ENCODE results near the gene RFX1.

Gene RFX1

GRCh38 chr19:13995017-13995728 is 10.9 kb downstream of the RFX1 start:
- Histone ChIP-seq H3K36me3 (replicated peaks; ENCODE audit: low read depth, low read length) (peaks cover 28% of the 10 kb centered on the region), H3K9ac (ENCODE audit: low read length) (no peak overlapping the region), H3K4me3 (ENCODE audit: low read length) (no peak overlapping the region), H3K27me3 (ENCODE audit: low read depth, low read length) (no peaks in the 10 kb centered on the region), H2AFZ (ENCODE audit: low read depth, low read length) (no peak overlapping the region), H3K27ac (ENCODE audit: low read length) (no peak overlapping the region), H3K9me3 (ENCODE audit: insufficient read depth, low read length) (peaks cover 8% of the 10 kb centered on the region; the same call in 1 of the 2 replicates), H3K4me1 (ENCODE audit: low read length) (no peaks in the 10 kb centered on the region), H4K20me1 (ENCODE audit: insufficient read depth, low read length) (no peaks in the 10 kb centered on the region), H3K79me2 (ENCODE audit: low read length) (0 out of 2 replicates have a peak, but pooled peaks cover 3% of the 10 kb centered on the region), H3K4me2 (ENCODE audit: low read length) (no peak overlapping the region)
- TF ChIP-seq CTCF (IDR thresholded peaks at IDR 0.05; ENCODE audit: low read depth, low read length): no peak

GRCh38 chr19:13993590-13994300 is 12.4 kb downstream of the RFX1 start:
- peaks cover 18% of the 10 kb centered on the region for H3K36me3 ChIP-seq (replicated peaks; ENCODE audit: low read depth, low read length)
- no peak overlapping the region for H3K9ac ChIP-seq (ENCODE audit: low read length)
- H3K79me2 ChIP-seq (ENCODE audit: low read length): 0 out of 2 replicates have a peak, but pooled peaks cover 2% of the 10 kb centered on the region
- H2AFZ ChIP-seq (ENCODE audit: low read depth, low read length): no peak overlapping the region
- no peak overlapping the region for H3K4me3 ChIP-seq (ENCODE audit: low read length)
- no peaks in the 10 kb centered on the region for H4K20me1 ChIP-seq (ENCODE audit: insufficient read depth, low read length)
- no peak overlapping the region for H3K27ac ChIP-seq (ENCODE audit: low read length)
- TF ChIP-seq EZH2phosphoT487 (IDR thresholded peaks at IDR 0.05; ENCODE audit: low read depth) (no peak), CTCF (IDR thresholded peaks at IDR 0.05; ENCODE audit: low read depth, low read length) (no peak)
- no peaks in the 10 kb centered on the region for H3K27me3 ChIP-seq (ENCODE audit: low read depth, low read length)
- no peaks in the 10 kb centered on the region for H3K4me1 ChIP-seq (ENCODE audit: low read length)
- H3K4me2 ChIP-seq (ENCODE audit: low read length): no peak overlapping the region
- 0 out of 2 replicates have a peak, but pooled peaks cover under 1% of the 10 kb centered on the region for H3K9me3 ChIP-seq (ENCODE audit: insufficient read depth, low read length)

- H3K9ac ChIP-seq (ENCODE audit: low read length): no peak overlapping the region
- no peak overlapping the region for H3K27ac ChIP-seq (ENCODE audit: low read length)
- H3K36me3 ChIP-seq (replicated peaks; ENCODE audit: low read depth, low read length): peaks cover 20% of the 10 kb centered on the region
- H4K20me1 ChIP-seq (ENCODE audit: insufficient read depth, low read length): no peaks in the 10 kb centered on the region
- no peaks in the 10 kb centered on the region for H3K9me3 ChIP-seq (ENCODE audit: insufficient read depth, low read length)
- H2AFZ ChIP-seq (ENCODE audit: low read depth, low read length): no peak overlapping the region
- H3K4me1 ChIP-seq (ENCODE audit: low read length): peaks cover 11% of the 10 kb centered on the region
- no peak overlapping the region for H3K4me2 ChIP-seq (ENCODE audit: low read length)
- H3K27me3 ChIP-seq (ENCODE audit: low read depth, low read length): no peaks in the 10 kb centered on the region
- no peak overlapping the region for H3K4me3 ChIP-seq (ENCODE audit: low read length)
- H3K79me2 ChIP-seq (ENCODE audit: low read length): no peaks in the 10 kb centered on the region
- TF ChIP-seq CTCF (IDR thresholded peaks at IDR 0.05; ENCODE audit: low read depth, low read length) (no peak), EZH2phosphoT487 (IDR thresholded peaks at IDR 0.05; ENCODE audit: low read depth) (no peak)
These were observed 14.1 kb downstream of the RFX1 start for GRCh38 chr19:13992025-13992424.

- no peak overlapping the region for H3K4me2 ChIP-seq (ENCODE audit: low read length)
These were observed 16.0 kb downstream of the RFX1 start for GRCh38 chr19:13990085-13990484.

More at GRCh38 chr19:13990085-13990484, 16.0 kb downstream of the RFX1 start:
- no peak overlapping the region for H3K9ac ChIP-seq (ENCODE audit: low read length)
- H3K4me1 ChIP-seq (ENCODE audit: low read length): peaks cover 29% of the 10 kb centered on the region
- H3K27ac ChIP-seq (ENCODE audit: low read length): no peak overlapping the region
- H2AFZ ChIP-seq (ENCODE audit: low read depth, low read length): no peak overlapping the region
- H3K79me2 ChIP-seq (ENCODE audit: low read length): no peaks in the 10 kb centered on the region
- H3K36me3 ChIP-seq (replicated peaks; ENCODE audit: low read depth, low read length): peaks cover 18% of the 10 kb centered on the region
- TF ChIP-seq CTCF (IDR thresholded peaks at IDR 0.05; ENCODE audit: low read depth, low read length): no peak
- no peak for TF ChIP-seq EZH2phosphoT487 (IDR thresholded peaks at IDR 0.05; ENCODE audit: low read depth)
- no peaks in the 10 kb centered on the region for H3K27me3 ChIP-seq (ENCODE audit: low read depth, low read length)
- no peak overlapping the region for H3K4me3 ChIP-seq (ENCODE audit: low read length)
- no peaks in the 10 kb centered on the region for H4K20me1 ChIP-seq (ENCODE audit: insufficient read depth, low read length)
- no peaks in the 10 kb centered on the region for H3K9me3 ChIP-seq (ENCODE audit: insufficient read depth, low read length)

Measured in OCI-LY3 (cell line).